Liver (tissue), 3 donors: ENCODE results near the gene EPHB6.

Experiments used
- EGR1 ChIP-seq, 2 donors: IDR thresholded peaks; 2 replicates each; pipeline ENCODE4 v1.6.1; 2016 to 2018; ENCODE audit warnings: antibody characterized with exemption in 2 of 2, low read depth in 2 of 2
- FOXA1 ChIP-seq: IDR thresholded peaks from 2 replicates; pipeline ENCODE4 v1.6.1; 2016; ENCODE audit warnings: antibody characterized with exemption
- GABPA ChIP-seq, 2 donors: IDR thresholded peaks in 1 of 2; conservative IDR thresholded peaks in 1 of 2; 2 replicates each; pipeline ENCODE4 v1.6.1; 2016; ENCODE audit warnings: antibody characterized with exemption in 2 of 2, mild to moderate bottlenecking in 1 of 2, moderate library complexity in 1 of 2
- HNF4G ChIP-seq: IDR thresholded peaks from 2 replicates; pipeline ENCODE4 v1.6.1; 2016; ENCODE audit warnings: antibody characterized with exemption
- JUND ChIP-seq, 2 donors: IDR thresholded peaks; 2 replicates each; pipeline ENCODE4 v1.6.1; 2016; ENCODE audit warnings: antibody characterized with exemption in 2 of 2
- MAX ChIP-seq: IDR thresholded peaks from 2 replicates; pipeline ENCODE4 v1.6.1; 2016; ENCODE audit warnings: antibody characterized with exemption
- NR2F2 ChIP-seq: IDR thresholded peaks from 2 replicates; pipeline ENCODE4 v1.6.1; 2016; ENCODE audit warnings: antibody characterized with exemption
- RAD21 ChIP-seq, 2 donors: IDR thresholded peaks; 2 replicates each; pipeline ENCODE4 v1.6.1; 2016; ENCODE audit warnings: antibody characterized with exemption in 2 of 2, mild to moderate bottlenecking in 2 of 2
- REST ChIP-seq: IDR thresholded peaks from 2 replicates; pipeline ENCODE4 v1.6.1; 2016; ENCODE audit warnings: antibody characterized with exemption, mild to moderate bottlenecking
- RXRA ChIP-seq, 2 donors: IDR thresholded peaks; 2 replicates each; pipeline ENCODE4 v1.6.1; 2017 to 2018; ENCODE audit warnings: antibody characterized with exemption in 2 of 2, mild to moderate bottlenecking in 1 of 2
- TAF1 ChIP-seq: conservative IDR thresholded peaks from 2 replicates; pipeline ENCODE4 v1.6.1; 2016; ENCODE audit warnings: antibody characterized with exemption, mild to moderate bottlenecking
- TF ChIP-seq, protein P1 (sequence below): fragments of 150-350 bp; IDR thresholded peaks from 2 replicates; pipeline ENCODE4 v1.5.1; 2017; ENCODE audit warnings: improper control_type of control experiment, low read depth, low read length; ENCODE audit not compliant: missing input control
- TF ChIP-seq, protein P2 (sequence below): IDR thresholded peaks from 2 replicates; pipeline ENCODE4 v1.6.1; 2016; ENCODE audit warnings: antibody characterized with exemption
- TF ChIP-seq, protein P3 (sequence below): IDR thresholded peaks from 2 replicates; pipeline ENCODE4 v1.6.1; 2016; ENCODE audit warnings: antibody characterized with exemption
- donor health status: healthy.
- donor health status: healthy.

- TF ChIP-seq, protein P1, sequence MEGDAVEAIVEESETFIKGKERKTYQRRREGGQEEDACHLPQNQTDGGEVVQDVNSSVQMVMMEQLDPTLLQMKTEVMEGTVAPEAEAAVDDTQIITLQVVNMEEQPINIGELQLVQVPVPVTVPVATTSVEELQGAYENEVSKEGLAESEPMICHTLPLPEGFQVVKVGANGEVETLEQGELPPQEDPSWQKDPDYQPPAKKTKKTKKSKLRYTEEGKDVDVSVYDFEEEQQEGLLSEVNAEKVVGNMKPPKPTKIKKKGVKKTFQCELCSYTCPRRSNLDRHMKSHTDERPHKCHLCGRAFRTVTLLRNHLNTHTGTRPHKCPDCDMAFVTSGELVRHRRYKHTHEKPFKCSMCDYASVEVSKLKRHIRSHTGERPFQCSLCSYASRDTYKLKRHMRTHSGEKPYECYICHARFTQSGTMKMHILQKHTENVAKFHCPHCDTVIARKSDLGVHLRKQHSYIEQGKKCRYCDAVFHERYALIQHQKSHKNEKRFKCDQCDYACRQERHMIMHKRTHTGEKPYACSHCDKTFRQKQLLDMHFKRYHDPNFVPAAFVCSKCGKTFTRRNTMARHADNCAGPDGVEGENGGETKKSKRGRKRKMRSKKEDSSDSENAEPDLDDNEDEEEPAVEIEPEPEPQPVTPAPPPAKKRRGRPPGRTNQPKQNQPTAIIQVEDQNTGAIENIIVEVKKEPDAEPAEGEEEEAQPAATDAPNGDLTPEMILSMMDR = no peak
- TF ChIP-seq, protein P2, sequence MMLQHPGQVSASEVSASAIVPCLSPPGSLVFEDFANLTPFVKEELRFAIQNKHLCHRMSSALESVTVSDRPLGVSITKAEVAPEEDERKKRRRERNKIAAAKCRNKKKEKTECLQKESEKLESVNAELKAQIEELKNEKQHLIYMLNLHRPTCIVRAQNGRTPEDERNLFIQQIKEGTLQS = no peak
- TF ChIP-seq TAF1 = no peak
- TF ChIP-seq EGR1 (IDR thresholded peaks at IDR 0.05; ENCODE audit: low read depth in 2 of 2) = no peak
- no peak for TF ChIP-seq JUND (IDR thresholded peaks at IDR 0.05)
- no peak for TF ChIP-seq RAD21 (IDR thresholded peaks at IDR 0.05)
- no peak for TF ChIP-seq FOXA1
- TF ChIP-seq NR2F2 = no peak
- TF ChIP-seq GABPA (IDR thresholded peaks at IDR 0.05 in 1 of 2, conservative IDR thresholded peaks at IDR 0.05 in 1 of 2) = no peak
- no peak for TF ChIP-seq HNF4G
- no peak for TF ChIP-seq REST
- TF ChIP-seq MAX = no peak
- TF ChIP-seq, protein P3, sequence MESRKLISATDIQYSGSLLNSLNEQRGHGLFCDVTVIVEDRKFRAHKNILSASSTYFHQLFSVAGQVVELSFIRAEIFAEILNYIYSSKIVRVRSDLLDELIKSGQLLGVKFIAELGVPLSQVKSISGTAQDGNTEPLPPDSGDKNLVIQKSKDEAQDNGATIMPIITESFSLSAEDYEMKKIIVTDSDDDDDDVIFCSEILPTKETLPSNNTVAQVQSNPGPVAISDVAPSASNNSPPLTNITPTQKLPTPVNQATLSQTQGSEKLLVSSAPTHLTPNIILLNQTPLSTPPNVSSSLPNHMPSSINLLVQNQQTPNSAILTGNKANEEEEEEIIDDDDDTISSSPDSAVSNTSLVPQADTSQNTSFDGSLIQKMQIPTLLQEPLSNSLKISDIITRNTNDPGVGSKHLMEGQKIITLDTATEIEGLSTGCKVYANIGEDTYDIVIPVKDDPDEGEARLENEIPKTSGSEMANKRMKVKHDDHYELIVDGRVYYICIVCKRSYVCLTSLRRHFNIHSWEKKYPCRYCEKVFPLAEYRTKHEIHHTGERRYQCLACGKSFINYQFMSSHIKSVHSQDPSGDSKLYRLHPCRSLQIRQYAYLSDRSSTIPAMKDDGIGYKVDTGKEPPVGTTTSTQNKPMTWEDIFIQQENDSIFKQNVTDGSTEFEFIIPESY = no peak
- no peak for TF ChIP-seq RXRA (IDR thresholded peaks at IDR 0.05)
Observed at GRCh38 chr7:142857625-142858024, 2.7 kb downstream of the EPHB6 start.
